T47D (cell line): ENCODE results near the gene CNNM2.

Experiments
- DNase-seq, 2 experiments: peaks; one replicate each; pipeline versions ENCODE4 v3.0.0 to v3.0.0-alpha.2; 2011 to 2012; ENCODE audit warnings: low read depth in 1 of 2, low spot score in 1 of 2
- JUND ChIP-seq: IDR thresholded peaks from 2 replicates; pipeline ENCODE4 v1.6.1; 2012; ENCODE audit warnings: low read depth
- in situ Hi-C: cut with HindIII; loops from 2 replicates; pipeline ENCODE4 v1.10.0; 2016; ENCODE audit warnings: low sequenced_read_pairs, low pct_unique_long_range_greater_than_20kb

Gene CNNM2

DNA sequence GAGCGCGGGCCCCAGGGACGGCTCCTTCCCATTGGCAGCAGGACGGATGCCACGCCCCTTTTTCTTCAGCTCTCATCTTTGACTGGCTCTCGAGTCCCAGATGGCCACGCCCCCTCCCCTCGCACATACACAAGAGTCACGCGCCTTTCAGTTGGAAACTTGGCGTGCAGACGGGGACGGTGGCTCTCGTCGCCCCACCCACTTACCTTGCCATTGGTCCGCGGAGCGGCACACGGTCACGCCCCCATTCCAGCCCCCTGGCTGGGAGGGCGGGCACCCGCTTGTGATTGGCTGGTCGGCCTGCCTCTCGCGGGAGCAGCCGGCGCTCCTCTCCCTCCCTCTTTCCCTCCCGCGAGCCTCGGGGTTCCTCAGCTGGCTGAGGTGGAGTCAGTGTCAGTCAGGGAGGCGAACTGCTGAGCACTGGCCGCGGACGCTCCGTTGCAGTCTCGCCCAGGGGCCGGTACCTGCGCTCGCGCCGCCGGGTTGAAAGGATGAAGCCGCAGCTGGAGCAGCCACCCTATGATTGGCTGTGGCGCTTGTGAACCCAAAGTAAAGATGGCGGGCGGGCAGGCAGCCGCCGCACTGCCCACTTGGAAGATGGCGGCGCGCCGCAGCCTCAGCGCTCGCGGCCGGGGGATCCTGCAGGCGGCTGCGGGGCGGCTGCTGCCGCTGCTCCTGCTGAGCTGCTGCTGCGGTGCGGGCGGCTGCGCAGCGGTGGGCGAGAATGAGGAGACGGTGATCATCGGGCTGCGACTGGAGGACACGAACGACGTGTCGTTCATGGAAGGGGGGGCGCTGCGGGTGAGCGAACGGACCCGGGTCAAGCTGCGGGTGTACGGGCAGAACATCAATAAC is at the start of gene CNNM2:
Gene CNNM2, plus strand, starts transcription at position 333 of the 855 bp plus-strand sequence. Its CDS starts 187 bp downstream, at position 520.
- TF ChIP-seq JUND = no peak
- DNase-seq = peak; percentile 93 to 100
- in situ Hi-C loops = no loop called here

DNA sequence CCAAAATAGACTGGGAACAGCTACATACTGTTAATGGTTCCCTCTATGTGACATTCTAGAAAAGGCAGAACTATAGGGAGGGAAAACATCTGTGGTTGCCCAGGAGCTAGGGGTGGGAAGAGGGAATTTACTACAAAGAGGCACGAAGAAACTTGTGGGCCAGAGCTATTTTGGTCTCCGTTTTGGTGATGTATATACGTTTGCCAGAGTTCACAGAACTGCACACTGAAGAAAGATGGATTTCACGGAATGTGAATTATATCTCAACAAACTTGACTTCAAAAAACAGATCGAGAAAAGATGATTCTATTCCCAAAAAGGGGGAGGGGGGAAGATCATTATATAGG is 49.2 kb upstream of the CNNM2 start:
- DNase-seq = peak in 1 of 2 experiments; percentile 7
- in situ Hi-C loops = no loop called here

DNA sequence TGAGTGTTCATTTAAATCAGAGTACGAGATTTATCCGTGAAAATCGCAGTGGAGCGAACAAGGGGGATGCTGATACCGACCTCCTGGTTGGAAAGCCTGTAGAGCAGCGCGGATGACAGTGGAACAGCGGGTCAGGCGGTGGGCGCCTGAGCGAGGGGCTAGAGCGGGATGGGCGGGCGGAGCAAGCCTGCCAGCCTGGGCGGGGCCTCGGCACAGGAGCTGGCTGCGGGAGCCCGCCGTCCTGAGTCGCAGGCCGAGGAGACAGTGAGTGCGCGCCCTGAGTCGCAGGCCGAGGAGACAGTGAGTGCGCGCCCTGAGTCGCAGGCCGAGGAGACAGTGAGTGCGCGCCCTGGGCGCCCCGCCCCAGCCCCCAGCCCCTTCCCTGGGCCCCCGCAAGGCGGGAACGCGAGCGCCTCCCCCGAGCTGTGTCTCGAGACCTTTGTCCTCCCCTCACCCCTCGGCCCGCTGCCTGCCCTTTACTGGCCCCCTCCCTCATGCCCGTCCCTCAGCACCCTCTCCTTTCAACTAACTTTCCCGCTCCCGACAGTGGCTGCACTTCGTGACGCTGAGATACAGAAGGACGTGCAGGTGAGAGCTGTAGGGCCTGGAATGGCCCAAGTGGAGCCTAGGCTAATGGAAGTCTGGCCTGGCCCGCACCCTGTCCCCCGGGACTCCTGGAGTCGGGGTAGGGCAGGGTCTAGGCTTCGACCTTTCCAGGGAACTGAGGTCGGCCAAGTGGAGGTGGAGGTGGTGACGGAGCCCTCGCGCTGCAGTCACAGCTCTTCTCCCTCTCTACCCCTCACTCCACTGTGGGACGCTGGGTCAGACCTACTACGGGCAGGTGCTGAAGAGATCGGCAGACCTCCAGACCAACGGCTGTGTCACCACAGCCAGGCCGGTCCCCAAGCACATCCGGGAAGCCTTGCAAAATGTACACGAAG is 48.6 kb upstream of the CNNM2 start, which contains the start of gene AS3MT:
Gene AS3MT, plus strand, starts transcription at position 213 of the 941 bp plus-strand sequence. Its CDS starts 123 bp downstream, at position 336.
- in situ Hi-C loops = no loop called here
- no peak for TF ChIP-seq JUND
- peak; percentile 48 to 64 for DNase-seq

More for the DNA sequence above, 49.2 kb upstream of the CNNM2 start:
- no peak for TF ChIP-seq JUND

DNA sequence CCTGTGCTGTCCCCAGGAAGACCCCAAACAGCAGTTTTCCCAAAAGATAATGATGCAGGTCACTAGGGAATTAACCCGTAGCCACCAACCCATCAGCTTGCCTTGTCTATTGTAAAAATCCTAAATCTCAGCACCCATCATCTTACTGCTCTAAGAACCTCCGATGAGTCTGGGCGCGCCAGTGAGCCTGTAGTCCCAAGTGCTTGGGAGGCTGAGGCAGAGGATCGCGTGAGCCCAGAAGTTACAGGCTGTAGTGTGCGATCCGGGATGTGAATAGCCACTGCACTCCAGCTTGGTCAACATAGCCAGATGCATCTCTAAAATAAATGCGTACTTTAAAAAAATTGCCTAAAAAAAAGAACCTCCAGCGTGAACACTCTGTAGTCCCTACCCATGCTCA is 47.9 kb upstream of the CNNM2 start:
- no peak for TF ChIP-seq JUND
- in situ Hi-C loops = no loop called here
- DNase-seq = no peak

DNA sequence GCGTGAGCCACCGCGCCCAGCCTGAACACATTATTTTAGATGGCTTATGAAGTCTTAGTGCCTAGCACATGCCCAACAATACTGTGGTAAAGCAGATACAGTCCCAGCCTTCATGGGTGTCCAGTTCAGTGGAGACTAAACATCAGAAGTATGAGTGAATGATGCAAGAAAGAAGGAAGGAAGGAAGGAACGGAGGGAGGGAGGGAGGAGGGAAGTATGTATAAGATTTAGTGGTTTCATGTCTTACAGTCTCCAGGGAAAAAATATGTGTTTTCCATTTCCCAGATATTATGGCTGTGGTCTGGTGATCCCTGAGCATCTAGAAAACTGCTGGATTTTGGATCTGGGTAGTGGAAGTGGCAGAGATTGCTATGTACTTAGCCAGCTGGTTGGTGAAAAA is 45.9 kb upstream of the CNNM2 start:
- no peak for DNase-seq
- in situ Hi-C loops = no loop called here
- no peak for TF ChIP-seq JUND

DNA sequence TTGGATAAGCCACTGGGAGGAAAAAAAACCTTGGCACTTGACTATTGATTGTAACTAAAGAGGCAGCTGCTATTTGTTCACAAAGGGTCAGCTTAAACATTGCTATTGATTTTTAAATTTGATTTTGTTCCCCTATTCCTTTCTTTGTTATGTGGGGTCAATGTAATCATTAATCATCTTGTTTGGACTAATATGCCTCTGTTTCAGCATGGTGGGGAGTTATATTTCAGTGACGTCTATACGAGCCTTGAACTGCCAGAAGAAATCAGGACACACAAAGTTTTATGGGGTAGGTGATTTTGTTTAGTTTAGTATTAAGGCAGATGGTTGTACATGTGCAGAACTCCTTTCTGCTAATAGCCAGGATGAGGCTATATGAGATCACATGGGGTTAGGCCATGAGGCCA is 41.3 kb upstream of the CNNM2 start:
- no peak for DNase-seq
- TF ChIP-seq JUND = no peak
- in situ Hi-C loops = no loop called here

DNA sequence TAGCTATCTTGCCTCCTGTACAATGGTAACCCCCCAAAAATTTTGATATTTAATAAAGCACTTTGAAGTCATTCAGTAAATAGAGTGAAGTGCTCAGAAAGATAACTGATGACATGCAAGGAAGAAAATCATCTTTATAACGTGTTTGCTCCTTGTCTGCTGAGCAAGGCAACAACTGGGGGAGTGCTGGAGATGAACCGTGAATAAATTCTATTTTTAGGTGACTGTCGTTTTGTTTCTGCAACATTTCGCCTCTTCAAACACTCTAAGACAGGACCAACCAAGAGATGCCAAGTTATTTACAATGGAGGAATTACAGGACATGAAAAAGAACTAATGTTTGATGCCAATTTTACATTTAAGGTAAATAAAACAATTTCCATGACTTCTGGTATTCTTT is 39.5 kb upstream of the CNNM2 start:
- TF ChIP-seq JUND = no peak
- in situ Hi-C loops = no loop called here
- DNase-seq = no peak

DNA sequence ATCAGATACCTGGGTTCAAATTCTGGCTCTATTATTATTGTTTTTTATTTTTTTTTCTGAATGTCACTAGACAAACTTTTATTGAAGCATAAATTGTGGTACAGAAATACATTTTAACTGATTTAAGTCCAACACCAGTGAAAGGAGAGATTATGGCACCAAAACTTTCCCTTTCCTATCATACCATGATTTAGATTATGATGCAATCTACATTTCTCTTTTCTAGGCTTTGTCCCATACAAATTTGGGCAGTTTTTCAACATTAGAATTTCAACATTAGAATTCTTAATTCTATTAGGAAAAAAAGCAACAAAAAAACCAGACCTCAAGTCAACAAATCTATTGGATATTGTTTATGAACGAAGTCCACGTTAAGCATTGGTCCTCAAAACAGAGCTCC is 37.8 kb upstream of the CNNM2 start:
- no peak for TF ChIP-seq JUND
- in situ Hi-C loops = no loop called here
- DNase-seq = no peak

DNA sequence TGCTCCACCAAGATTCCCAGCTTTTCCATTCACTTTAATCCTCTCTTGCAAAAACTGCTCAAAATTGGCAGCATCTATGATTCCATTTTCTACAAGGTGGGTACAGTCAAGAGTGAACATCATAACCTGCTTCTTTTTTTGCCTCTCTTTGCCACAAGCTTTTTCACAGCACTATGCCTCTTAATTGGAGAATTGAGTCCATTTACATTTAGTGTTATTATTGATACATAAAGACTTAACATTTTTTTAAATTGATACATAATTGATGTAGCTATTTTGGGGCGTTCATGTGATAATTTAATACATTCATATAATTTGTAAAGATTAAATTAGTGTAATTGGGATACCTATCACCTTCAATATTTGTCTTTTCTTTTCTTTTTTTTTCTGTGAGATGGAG is 30.0 kb upstream of the CNNM2 start:
- in situ Hi-C loops = no loop called here
- no peak for TF ChIP-seq JUND
- DNase-seq = no peak

DNA sequence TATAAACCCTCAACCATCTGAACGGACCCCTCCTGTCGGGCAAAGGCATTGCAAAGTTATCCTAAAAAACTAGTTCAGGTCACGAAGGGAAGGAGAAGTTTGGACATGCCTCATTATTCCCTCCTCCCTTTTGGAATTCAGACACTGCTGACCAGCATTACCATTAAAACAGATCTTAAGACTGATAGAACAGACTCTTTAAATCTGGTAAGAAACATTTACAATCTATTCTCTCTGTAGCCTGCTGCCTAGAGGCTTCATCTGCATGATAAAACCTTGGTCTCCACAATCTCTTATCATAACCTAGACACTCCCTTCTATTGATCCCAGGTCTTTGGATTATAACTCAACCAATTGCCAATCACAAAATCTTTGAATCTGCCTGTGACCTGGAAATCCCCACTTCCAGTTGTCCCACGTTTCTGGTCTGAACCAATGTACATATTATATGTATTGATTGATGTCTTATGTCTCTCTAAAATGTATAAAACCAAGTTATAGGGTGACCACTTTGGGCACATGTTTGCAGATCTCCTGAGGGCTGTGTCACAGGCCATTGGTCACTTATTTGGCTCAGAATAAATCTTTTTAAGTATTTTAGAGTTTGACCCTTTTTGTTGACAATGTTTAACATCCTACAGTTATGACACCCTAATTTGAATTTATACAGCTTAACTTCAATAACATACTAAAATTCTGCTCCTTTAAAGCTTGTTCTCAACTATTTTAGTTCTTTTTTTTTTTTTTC is 23.5 kb upstream of the CNNM2 start:
- DNase-seq = no peak
- no peak for TF ChIP-seq JUND
- in situ Hi-C loops = no loop called here

DNA sequence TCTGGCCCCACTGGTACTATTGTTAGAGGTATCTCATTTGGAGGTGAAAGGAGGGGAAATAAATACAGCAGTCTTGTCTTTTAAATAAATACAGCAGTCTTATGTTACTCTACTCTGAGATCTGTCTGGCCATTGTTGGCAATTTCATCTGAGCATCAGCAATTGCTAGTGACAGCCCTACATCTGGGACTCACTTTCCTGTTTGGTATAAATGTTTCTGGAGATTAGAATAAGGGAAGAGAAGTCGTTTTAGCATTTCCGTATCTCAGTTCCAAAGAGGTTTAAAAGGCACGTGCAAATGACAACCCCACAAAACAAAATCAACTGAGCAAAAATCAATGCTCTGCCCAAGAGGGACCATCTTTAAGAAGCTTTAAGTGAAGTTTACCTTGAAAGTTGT is 18.1 kb upstream of the CNNM2 start:
- in situ Hi-C loops = no loop called here
- TF ChIP-seq JUND = no peak

DNA sequence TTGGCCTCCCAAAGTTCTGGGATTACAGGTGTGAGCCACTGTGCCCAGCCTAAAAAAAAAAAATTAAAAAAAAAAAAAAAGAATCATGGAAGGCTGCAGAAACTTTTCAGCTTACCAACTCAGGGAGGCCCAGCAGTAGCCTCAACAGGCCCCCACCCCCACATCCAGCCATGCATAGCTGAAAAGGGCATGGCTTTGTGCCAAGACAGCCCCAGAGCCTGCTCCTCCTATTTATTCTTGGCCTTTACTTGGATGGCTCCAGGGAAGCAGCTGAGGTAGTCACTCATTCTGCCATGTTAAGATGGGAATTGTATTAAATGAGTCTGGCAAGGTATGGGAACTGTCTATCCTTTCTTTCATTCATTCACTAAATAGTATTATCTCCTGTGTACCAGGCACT is 13.7 kb upstream of the CNNM2 start:
- no peak for TF ChIP-seq JUND
- DNase-seq = peak in 1 of 2 experiments; percentile 50
- in situ Hi-C loops = no loop called here

More for the DNA sequence above, 18.1 kb upstream of the CNNM2 start:
- DNase-seq = no peak

DNA sequence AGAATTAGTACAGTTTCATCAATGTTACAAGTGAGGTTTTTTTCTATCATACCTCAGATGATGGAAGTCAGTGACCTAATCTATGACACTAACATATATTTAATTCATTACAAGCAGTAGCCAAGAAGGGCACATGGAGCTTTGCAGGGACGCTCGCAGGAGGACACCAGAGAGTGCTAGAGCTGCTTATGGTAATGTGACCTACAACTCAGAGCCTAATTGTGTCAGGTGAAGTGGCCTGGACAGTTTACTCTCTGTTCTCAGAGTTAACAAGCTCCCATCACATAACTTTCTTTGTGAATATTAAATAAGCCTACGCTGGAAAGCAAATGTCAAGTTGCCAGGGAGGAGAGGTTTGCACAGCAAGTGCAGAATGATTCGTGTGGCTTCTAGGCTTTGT is 11.6 kb upstream of the CNNM2 start:
- DNase-seq = no peak
- in situ Hi-C loops = no loop called here
- no peak for TF ChIP-seq JUND
